CD4-positive, alpha-beta T cell treated with Interleukin-1 beta for 1 hour (primary cell): ENCODE data around the gene CUBN.

Source experiments
- DNase-seq, 2 donors: peaks; one replicate each; pipeline ENCODE4 v3.0.0-alpha.2; 2020 to 2022

Gene CUBN

DNA sequence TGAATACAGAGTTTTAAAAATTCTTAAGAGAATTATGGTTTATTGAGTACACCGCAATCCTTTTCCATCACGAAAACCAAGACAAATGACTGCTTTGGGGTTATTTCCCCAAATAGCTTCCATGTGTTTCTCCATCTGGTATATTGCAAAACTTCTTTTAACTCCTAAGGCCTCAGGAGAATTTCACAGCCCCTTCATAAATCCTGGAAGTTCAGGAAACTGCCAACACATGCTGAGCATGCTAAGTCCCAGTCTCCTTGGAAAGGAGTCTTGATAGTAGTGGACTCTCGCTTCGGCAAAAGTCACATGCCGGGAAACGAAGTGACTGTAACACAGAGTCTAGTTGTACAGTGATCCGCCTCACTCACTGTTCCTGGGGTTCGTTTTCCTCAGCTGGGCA lies 224.3 kb downstream of the CUBN start:
- DNase-seq = no peak

GRCh38 chr10:16904639-16905061 lies 225.0 kb downstream of the CUBN start:
- DNase-seq = no peak

DNA sequence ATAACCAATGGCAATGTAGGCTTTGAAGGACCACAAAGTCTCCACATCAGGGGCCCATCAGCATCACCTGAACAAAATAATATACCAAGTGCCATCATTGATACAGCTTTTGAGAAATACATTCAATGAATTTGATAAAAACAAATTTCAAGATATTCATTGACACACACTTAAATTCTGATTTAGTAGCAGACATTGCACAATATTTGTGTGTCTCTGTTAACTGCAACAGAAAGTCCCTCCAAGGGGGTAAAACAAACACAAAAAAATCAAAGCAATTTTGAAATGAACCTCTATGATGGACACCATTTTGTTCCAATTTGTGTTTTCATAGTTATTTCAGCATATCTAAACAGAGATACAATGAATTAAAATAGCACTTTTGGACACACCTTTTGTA lies 225.6 kb downstream of the CUBN start:
- no peak for DNase-seq

DNA sequence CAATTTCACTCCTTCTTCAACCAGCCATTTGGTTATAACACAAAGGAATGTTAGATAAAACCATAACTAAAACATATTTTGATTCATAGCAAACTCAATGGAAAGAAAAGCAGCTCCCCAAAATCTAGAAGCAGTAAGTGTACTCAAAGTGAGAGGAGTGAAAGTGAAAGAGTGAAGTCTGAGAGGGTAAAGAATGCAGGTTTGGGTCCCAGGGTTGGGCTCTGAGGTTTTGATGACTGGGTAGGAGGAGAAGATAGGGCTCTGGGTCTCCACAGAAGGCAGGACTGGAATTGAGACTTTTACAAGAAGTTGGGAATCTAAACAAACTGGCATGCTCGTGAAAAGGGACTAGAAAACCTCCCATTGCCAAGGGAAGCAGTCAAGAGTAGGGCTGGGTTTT lies 227.0 kb downstream of the CUBN start:
- DNase-seq = no peak

- DNase-seq = no peak
Observed at GRCh38 chr10:16901106-16901505, 228.5 kb downstream of the CUBN start.

DNA sequence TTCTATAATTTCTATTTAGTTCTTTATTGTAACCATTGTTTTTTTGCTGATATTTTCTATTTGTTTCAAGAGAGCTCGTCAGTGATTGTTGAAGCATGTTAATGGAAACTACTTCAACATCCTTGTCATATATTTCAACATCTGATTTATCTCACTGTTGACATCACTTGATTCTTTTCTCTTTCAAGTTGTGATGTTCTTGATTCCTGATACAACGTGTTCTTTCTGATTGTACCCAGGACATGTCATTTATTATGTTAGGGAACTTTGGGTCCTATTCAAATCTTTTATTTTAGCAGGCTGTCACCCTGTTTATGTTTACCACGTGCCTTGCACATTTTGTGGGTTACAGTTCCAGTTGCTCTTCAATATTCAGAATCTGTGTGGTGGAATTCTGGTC lies 232.6 kb downstream of the CUBN start:
- DNase-seq = no peak

DNA sequence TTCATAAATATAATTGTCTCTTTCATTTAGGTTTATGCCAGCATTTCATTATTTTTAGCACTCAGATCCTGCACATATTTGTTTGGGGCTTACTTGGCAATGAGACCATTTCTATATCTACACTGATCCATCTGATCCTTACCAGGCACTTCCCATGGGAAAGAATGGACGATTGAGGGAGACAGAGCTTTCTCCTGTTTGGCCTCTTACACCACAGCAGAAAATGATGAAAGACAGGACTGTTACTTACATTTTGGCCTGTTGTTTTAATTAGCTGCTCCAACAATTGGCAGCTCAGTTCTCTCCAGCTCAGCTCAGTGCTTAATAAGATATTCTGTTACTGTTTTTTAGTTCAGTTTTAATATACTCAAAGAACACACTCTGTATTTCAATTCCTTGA lies 234.8 kb downstream of the CUBN start:
- DNase-seq = no peak

- DNase-seq = no peak
Observed at GRCh38 chr10:16893664-16894063, 235.9 kb downstream of the CUBN start.

- peak; percentile 54 to 59 for DNase-seq
Observed at GRCh38 chr10:16891375-16892313, 238.0 kb downstream of the CUBN start.

- DNase-seq = no peak
Observed at GRCh38 chr10:16890691-16891090, 238.9 kb downstream of the CUBN start.

GRCh38 chr10:16887565-16887964 lies 242.0 kb downstream of the CUBN start:
- DNase-seq = no peak

DNA sequence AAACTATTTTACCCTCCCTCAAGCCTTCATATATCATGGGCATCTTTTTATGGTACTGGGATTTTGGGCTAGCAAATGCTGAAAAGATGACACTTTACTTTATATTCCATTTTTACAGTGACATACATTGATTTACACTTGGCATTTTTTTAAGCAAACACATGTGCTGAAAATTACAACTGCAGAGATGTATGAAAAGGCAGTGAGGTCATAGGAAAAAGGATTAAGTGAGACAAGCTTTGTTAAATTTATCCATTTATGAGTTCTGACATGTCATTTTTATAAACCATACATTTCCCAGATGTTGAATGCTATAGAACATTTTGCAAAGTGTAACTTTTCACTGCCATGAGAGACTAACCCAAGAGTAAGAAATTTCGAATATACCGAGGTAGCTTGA lies 243.6 kb downstream of the CUBN start:
- DNase-seq = no peak

DNA sequence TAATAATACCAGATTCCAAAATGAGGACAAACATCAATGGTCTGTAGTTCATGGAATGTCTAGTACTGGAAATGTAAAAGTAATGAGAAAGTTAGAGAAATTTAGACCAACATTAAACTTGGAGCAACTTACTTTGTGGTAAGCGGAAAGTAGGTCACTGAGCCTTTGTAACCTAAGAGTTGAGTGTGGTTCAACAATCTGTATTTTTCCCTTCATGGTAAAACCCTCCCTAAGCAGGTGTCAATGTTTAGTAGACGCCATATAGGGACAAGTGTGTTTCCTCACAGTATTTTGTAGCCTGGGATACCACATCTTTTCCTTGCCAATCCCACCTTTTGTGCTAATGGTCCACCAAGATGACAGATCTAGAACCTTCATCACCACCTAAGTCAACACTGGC lies 245.1 kb downstream of the CUBN start:
- no peak for DNase-seq

DNA sequence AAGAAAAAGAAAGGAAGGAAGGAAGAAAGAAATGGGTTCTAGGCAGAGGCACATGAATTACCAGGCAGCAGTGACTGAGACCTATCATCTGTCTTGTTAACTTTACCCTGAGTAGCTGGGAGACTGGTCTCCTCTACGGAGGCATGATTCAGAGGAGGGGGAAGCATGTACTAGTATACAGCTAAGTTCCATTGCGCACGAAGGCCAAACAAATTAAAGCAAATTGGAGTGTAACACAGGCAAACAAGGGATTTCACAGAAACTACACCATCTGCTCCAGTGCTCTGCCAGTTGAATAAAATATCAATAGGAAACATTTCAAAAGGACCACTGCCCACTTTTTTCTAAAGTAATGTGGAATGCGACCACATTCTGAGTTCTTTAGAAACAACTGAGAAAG lies 246.5 kb downstream of the CUBN start:
- DNase-seq = no peak

GRCh38 chr10:16870331-16870730 lies 259.3 kb downstream of the CUBN start:
- DNase-seq = no peak

- DNase-seq = no peak
Observed at GRCh38 chr10:16867990-16868389, 261.6 kb downstream of the CUBN start.

DNA sequence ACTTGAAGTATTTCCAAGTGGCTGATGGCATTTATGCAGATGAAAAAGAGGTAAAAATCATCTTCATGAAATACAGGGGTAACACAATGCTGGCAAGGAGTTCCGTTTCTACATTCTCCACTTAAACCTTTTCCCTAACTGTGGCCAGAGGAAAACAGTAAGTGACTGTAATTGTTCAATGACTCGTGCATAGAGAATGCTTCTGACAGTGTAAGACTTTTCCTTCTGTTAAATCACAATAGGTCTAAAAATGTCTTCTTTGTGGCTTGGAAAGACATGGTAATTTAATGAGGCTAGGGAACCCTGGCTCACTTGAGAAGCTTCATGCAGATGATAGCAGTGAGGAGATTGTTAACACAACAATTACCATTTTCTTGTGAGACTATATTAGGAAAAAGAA lies 262.1 kb downstream of the CUBN start:
- no peak for DNase-seq

GRCh38 chr10:16866541-16867275 lies 262.9 kb downstream of the CUBN start:
- no peak for DNase-seq

DNA sequence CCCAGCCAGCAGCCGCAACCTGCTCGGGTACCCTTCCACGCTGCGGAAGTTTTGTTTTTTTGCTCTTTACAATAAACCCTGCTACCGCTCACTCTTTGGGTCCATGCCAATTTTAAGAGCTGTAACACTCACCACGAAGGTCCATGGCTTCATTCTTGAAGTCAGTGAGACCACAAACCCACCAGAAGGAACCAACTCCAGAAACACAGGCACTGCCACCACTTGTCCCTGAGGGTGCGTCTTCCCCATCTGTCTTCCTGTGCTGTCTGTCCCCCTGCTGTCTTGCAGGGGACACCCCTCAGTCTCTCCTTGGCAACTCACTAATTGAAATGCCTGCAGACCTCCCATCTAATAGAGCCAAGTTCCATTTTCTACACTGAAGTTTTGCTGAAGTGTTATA lies 263.8 kb downstream of the CUBN start:
- DNase-seq = no peak

DNA sequence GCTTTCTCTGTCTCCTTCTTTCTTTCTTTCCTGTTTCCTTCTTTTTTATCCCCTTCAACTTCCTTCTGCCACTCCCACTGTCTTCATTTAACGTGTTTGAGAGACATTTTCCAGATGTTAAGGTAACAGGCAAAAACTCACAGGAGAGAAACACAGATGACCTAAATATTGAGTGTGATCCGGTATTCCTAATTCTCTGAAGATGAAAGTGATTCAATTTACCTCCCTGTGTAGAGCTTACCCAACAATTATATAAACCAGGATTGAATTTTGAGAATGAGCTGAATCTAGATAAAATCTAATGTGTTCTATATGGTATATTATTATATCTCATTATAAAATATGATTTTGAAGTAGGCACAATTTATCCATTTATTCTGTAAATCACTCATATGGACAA lies 265.8 kb downstream of the CUBN start:
- DNase-seq = no peak

DNA sequence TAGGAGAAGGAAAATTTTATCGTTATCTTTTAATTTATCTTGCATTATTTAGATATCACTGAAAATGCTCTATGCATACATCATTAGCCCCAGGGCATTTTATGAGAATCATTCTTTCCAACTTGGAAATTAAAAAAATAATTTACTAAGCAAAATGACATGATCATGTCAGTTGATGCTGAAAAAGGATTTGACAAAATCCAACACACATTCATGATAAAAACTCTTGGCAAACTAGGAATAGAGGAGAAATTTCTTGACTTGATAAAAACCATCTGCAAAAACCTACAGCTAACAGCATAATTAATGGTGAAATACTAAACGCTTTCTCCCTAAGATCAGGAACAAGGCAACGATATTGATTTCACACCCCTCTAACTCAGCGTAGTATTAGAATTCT lies 272.2 kb downstream of the CUBN start:
- DNase-seq = no peak

DNA sequence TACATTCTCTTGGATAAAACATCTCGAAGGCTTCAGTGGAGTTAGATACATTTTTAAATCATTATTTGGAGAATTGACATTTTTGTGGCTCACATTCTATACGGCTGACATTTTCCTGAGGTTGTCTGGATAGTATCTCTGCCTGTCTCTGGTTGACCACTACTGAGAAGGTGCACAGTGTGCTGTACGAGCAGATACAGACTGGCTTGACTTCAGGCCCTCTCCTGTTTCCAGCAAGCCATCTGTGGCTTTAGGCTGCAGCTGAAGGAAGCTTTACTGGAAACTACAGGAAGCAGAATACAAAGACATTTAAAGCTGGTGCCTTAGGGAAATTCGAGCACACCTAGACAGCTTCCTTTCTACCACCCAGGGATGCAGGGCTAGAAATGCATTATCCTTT lies 273.0 kb downstream of the CUBN start:
- no peak for DNase-seq

- DNase-seq = no peak
Observed at GRCh38 chr10:16856092-16856491, 273.5 kb downstream of the CUBN start.

GRCh38 chr10:16854623-16855022 lies 275.0 kb downstream of the CUBN start:
- DNase-seq = no peak
